Renal pelvis (tissue), 4 donors: ENCODE measurements around the gene RCE1. TPM values are rescaled to one million over a fixed set of nuclear protein-coding genes. Genes with fewer than 3 reads are reported as not detected.

Source experiments
- DNase-seq: peaks from one replicate; pipeline ENCODE4 v3.0.0-alpha.2; 2013
- polyA plus RNA-seq, 3 donors: library from polyadenylated mRNA; unstranded; fragments of 120-200 nt; gene quantifications; one replicate each; pipeline ENCODE4 v1.2.1, GENCODE V29; 2013; ENCODE audit not compliant: insufficient read length in 3 of 3

RCE1 gene
- polyA plus RNA-seq, 3 donors = 25.4 to 34.2 (median 33.5) TPM

DNA sequence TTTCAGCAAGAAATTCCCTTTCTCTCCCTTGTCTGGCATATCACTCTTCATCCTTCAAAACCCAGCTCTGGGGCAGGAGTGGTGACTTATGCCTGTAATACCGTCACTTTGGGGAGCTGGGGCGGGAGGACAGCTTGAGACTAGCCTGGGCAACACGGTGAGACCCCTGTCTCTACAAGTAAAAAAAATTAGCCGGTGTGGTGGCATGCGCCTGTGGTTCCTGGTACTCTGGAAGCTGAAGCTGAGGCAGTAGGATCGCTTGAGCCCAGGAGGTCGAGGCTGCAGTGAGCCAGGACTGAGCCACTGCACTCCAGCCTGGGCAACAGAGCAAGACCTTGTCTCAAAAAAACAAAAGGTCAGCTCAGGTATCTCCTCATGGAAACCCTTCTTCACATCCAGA is 1.4 kb upstream of the RCE1 start:
- no peak for DNase-seq

DNA sequence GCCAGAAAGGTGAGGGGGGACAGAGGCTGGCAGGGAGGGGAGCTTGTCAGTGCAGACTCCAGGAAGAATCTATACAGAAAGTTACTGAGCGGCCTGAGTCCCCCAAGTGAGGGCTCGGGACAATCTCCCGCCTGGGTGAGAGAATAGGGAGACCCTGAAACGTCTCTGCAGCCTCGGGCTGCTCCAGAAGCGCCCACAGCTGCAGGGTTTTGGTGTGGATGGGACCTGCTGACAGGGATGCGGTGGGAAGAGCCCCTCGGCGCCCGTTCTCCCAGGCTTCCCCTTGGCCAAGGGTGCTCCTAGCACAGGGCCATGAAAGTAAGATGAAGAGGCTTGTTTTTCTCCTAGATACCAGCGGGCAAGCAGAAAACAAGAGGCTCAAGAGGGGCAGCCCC is 743 bp upstream of the RCE1 start:
- no peak for DNase-seq

GRCh38 chr11:66843776-66844495 is 695 bp downstream of the RCE1 start:
- DNase-seq = no peak

GRCh38 chr11:66844496-66845142 is 1.4 kb downstream of the RCE1 start:
- DNase-seq = no peak

DNA sequence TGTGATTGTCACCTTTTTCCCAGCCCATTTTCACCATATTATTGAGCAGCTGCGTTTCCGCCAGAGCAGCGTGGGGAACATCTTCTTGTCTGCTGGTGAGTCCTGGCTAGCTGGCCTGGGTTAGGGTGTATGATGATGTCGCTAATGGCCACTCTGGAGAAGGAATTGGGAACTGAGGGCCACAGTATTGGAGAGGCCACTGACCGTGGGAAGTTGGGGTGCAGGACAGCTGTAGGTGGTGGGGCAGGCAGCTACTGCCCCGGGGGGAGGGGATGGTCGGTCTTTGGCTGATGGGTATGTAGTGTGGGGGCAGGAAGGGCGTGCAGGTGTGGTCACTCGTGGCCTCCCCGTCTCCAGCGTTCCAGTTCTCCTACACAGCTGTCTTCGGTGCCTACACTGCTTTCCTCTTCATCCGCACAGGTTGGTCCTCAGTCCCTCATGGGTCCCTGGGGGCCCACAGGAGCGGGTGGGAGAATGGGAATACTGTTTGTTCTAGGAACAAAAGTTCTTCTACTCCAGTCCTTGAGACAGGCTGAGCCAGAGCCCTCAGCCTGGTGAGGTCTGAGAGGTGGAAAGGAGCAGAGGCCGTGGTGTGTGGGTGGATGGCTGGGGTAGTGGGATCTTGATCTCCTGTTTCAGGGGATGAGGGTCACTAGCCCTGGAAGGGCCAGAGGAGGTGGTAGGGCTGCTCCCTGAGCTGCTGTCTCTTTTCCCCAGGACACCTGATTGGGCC is 2.1 kb downstream of the RCE1 start:
- no peak for DNase-seq

DNA sequence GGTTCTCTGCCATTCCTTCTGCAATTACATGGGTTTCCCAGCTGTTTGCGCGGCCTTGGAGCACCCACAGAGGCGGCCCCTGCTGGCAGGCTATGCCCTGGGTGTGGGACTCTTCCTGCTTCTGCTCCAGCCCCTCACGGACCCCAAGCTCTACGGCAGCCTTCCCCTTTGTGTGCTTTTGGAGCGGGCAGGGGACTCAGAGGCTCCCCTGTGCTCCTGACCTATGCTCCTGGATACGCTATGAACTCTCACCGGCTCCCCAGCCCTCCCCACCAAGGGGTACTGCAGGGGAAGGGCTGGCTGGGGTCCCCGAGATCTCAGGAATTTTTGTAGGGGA is 2.6 kb downstream of the RCE1 start:
- no peak for DNase-seq

DNA sequence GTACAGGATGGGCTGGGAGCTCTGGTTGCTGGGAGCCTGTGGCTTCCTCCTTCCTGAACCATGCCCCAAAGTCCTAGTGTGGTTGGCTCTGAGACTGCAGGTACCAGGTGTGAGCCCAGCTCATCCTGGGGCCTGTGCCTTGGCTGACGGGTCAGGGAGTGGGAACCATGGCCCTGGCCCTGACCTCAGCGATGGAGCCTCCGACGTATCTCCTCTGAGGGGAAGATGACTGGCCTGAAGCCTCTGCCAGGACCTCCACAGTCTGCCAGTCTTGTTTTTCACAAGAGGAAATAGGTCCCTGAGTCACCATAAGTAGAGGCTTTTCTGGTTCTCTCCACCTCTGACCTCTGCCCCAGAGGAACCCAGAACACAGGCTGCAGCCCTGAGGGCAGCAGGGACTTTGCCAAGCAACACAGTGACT is 3.4 kb downstream of the RCE1 start:
- DNase-seq = no peak

DNA sequence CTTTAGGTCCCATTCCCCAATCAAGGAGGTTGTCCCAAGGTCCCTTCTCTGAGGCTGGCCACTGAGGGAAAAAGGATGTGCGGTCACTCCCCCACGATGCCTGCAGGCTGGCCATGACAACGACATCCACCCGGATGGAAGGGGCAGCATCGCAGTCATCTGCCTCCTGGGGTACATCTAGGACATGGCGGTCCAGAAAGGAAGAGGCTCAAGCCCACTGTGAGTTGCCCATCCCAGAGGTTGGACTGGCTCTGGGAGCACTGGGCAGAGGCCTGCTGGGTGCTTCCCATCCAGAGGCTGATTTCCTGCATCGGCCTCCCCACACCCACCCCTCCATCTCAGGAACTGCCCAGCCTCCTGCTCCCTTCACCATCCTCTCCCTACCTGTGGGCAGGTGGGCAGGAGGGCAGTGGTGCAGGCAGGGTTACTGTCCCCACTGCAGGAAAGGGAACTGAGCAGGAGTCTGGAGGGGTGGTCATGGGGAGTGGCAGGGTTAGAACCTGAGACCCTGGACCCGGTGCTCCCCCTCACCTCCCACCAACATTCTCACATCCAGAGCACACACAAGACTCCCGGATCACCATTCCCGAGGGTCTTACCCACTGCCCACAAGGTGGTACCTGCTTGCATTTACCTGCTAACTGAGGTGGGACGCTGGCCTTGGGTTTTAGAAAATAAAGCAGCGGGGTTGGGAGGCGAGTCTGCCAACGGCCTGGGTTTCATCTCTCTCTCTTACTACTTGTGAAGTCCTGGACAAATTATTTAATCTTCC is 4.4 kb downstream of the RCE1 start:
- DNase-seq = no peak

DNA sequence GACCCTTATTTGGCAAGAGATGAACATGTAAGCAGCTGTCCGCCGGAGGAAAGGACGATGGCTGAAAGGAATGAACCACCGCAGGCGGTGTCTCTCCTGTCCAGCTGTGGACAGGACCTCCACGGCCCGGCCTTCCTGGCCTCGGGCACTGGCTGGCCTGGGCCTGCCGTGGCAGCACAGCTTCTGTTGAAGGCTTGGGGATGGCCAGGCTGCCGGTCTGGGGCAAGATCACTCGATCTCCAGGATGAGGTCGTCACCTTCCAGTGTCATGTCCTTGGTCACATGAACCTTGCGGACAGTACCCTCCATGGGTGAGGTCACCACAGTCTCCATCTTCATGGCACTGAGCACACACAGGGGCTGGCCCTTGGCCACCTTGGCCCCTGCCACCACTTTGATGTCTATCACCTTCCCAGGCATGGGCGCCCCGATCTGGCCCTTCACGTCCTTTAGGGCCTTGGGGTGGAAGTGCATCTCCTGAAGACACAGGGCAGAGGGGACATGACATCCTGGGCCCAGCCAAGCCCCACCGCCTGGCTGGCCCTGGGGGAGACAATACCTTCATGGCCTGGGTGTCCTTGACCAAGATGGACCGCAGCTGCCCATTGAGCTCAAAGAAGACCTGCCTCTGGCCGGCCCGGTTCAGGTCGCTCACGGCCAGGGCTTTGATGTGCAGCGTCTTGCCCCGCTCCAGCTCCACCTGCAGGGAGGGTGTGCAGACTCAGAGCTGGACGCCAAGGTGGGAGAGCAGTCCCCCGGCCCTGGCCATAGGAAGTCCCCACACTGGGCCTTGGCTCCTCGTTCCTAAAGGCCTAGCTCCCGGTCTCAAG is 5.6 kb downstream of the RCE1 start:
- no peak for DNase-seq

GRCh38 chr11:66849501-66850234 is 6.4 kb downstream of the RCE1 start:
- DNase-seq = no peak

DNA sequence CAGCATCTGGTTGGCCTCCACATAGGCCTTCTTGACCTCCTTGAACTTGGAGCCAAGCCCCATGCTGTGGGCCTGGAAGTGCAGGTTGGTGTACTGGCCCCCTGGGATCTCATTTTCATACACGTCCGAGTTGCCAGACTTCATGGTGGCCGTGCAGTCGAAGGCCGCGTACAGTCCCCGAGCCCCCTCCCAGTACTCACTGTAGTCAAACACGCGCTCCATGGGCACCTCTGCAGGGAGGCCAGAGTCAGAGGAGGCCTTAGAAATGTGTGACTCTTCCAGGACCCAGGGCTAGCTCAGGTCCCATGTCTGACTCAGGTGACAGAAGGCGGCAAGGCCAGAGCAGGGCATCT is 7.0 kb downstream of the RCE1 start:
- DNase-seq = no peak

GRCh38 chr11:66850588-66851238 is 7.5 kb downstream of the RCE1 start:
- no peak for DNase-seq

DNA sequence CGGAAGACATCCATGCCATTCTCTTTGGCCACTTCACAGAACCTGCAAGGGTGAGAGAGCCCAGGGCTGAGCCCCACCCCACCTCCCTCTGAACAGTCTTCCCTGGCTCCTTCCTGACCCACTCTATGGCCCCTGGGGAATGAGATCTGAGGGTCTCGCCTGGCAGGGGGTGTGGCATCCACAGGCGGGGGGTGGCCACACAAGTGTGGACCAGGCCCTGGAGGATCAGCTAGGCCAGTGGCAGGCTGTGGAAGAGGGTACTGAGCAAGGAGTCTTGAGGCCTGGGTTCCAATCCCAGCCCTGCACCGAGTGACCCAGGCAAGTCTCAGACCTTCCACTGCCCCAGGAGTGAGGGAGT is 8.0 kb downstream of the RCE1 start:
- DNase-seq = no peak

DNA sequence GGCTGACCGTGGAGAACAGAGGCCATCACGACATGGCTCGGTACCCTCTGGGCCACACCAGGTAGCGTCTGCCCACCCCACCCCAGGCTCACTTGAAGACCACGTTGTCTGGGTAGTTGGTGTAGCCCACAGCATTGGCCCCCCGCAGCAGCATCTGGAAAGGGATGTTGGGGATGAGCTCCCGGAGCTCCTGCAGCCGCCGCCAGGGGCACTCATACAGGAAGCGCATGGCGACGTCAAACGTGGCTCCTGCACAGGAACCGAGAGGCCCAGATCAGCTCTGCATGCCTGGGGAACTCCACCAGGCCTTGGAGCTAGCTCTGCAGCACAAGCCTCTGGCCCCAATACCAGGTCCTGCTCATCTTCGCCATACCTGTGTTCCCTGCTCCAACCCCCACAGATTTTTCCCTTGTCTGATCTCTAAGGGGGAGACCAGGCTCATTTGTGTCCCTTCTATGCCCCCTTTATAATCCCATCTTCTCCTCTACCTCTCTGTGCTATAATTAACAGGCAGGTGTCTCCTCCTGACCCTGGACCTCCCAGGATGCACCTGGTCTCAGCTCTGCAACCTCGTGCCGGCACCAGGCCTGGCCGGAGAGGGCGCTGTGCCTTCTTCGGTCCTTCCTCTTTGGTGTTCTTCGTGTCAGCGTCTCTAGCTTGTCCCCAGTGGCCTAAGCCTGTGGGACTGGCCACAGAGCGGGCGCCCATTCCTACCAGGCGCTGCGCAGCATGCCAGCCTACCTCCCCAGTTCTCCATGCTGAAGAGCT is 8.6 kb downstream of the RCE1 start:
- DNase-seq = no peak

DNA sequence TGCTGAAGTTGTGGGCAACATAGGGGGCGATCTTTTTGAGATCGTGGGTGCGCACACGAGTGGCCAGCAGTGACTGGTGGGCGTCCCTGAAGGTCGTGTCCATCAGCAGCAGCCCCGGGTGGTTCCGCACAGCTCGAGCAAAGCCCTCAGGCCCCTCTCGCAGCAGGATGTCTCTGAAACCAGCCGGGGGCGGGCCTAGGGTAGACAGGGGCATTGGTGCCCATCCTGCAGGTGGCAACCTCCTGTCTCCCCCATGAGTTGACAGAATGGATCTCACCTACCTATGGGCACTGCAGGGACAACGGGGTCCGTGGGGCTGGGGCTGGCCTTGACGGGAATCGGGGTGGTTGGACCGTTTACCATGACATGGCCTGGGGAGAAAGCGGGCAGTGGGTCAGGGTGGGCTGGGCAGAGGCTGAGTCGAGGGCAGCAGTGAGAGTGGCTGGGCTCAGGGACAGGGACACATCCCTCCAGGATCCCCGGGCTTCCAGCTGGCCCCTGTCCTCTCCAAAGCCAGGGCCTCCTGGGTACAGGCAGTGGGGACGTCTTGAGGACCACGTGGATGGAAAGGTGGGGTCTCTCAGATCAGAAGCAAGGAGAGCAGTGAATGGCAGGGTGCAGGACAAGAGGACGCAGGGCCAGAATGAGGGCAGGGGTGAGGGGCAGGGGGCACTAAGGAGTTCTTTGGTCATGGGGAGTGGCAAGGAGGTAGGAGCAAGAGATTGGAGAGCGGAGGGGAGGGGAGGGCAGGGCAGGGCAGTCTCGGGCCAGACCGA is 9.4 kb downstream of the RCE1 start:
- DNase-seq = no peak

- DNase-seq = no peak
Measured at GRCh38 chr11:66853242-66854229, 10.3 kb downstream of the RCE1 start.

GRCh38 chr11:66854231-66854661 is 11.0 kb downstream of the RCE1 start:
- no peak for DNase-seq
